Stimulated activated CD8-positive, alpha-beta memory T cell treated with anti-CD3 and anti-CD28 coated beads, Interleukin-7, amount 100 ng/mL, for 24 hours (primary cell): ENCODE measurements around the gene CACNG5.

Experiments
- DNase-seq: peaks from one replicate; pipeline ENCODE4 v3.0.0-alpha.2; 2020; ENCODE audit warnings: low read depth

CACNG5 gene

GRCh38 chr17:66904760-66905624 is 70.1 kb downstream of the CACNG5 start:
- DNase-seq, result no peak

GRCh38 chr17:66906321-66907278 is 71.7 kb downstream of the CACNG5 start:
- peak; percentile 48 for DNase-seq

- DNase-seq, result no peak
Measured at GRCh38 chr17:66909804-66910373, 75.0 kb downstream of the CACNG5 start.

- no peak for DNase-seq
Measured at GRCh38 chr17:66910651-66911285, 75.9 kb downstream of the CACNG5 start.

- no peak for DNase-seq
Measured at GRCh38 chr17:66915204-66915611, 80.3 kb downstream of the CACNG5 start.

GRCh38 chr17:66915792-66916191 is 80.9 kb downstream of the CACNG5 start:
- no peak for DNase-seq

GRCh38 chr17:66916946-66917345 is 82.0 kb downstream of the CACNG5 start:
- DNase-seq, result no peak

- DNase-seq, result no peak
Measured at GRCh38 chr17:66918896-66919295, 84.0 kb downstream of the CACNG5 start.

GRCh38 chr17:66920435-66920834 is 85.5 kb downstream of the CACNG5 start:
- no peak for DNase-seq

GRCh38 chr17:66920950-66921349 is 86.0 kb downstream of the CACNG5 start:
- DNase-seq, result no peak

- no peak for DNase-seq
Measured at GRCh38 chr17:66923886-66924285, 89.0 kb downstream of the CACNG5 start.

GRCh38 chr17:66925811-66926500 is 91.0 kb downstream of the CACNG5 start:
- DNase-seq, result no peak

GRCh38 chr17:66928949-66929348 is 94.0 kb downstream of the CACNG5 start:
- DNase-seq, result no peak

GRCh38 chr17:66929591-66929990 is 94.7 kb downstream of the CACNG5 start:
- DNase-seq, result no peak

GRCh38 chr17:66930933-66931332 is 96.0 kb downstream of the CACNG5 start:
- DNase-seq, result no peak

GRCh38 chr17:66932311-66932710 is 97.4 kb downstream of the CACNG5 start:
- DNase-seq, result no peak

- no peak for DNase-seq
Measured at GRCh38 chr17:66934040-66934439, 99.1 kb downstream of the CACNG5 start.
